ENCODE measurements around the gene CEP85.
A peak's percentile ranks its signal among the peaks of the same experiment; 100 is the strongest.

CEP85 gene

GRCh38 chr1:26315874-26316850, 82.2 kb downstream of the CEP85 start:
- no peak for DNase-seq (ENCODE audit: low read depth in 2 of 2)

DNA sequence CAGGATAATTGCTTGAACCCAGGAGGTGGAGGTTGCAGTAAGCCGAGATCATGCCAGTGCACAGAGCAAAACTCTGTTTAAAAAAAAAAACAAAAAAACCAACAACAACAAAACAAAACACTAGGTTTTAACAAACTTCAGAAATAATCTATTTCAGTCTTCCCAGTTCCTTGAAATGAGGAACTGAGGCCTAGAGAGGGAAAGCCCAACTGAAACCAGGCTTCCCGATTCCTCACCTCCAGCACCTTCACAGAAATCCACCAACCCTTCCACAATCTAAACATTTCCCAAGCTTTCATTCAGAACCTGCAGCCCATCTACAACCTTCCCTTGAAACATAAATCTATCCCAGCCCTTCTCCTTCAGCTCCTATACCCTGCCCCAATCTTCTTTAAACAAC, 83.1 kb downstream of the CEP85 start:
- no peak for DNase-seq (ENCODE audit: low read depth in 2 of 2)

DNA sequence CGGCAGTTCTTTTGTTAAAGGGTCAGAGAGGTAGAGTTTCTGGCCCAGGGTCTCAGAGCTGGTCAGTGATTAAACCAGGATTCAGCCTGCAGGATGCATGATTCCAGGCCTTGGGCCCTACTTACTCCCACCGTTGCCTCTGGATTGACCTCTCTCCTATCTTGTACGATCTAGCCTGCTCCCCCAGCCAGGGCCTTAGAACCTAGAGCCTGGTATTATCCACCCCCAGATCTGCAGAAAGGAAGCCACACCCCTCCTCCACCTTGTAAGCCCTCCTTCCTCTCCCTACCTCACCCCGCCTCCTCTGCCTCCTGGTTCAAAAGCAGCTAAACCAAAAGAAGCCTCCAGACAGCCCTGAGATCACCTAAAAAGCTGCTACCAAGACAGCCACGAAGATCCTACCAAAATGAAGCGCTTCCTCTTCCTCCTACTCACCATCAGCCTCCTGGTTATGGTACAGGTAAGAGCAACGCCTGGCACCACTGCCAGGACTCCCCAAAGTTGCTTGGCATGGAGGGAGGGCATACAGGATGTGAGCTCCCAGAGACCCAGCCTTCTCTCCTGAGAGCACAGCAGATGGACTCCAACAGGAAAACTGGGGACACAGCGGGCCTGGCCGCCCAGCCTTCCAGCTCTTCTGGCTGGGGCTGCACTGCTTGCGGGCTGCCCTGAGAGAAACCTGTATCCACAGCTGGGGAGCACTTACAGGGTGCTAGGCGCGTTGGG, 83.8 kb downstream of the CEP85 start, which contains the start of gene CD52:
Gene CD52, plus strand, starts transcription at position 347 of the 726 bp plus-strand sequence. Its CDS starts 60 bp downstream, at position 407.
- peak in 1 of 2 donors; percentile 65 for DNase-seq (ENCODE audit: low read depth in 2 of 2)

GRCh38 chr1:26318338-26319064, 84.5 kb downstream of the CEP85 start:
- no peak for DNase-seq (ENCODE audit: low read depth in 2 of 2)

- DNase-seq (ENCODE audit: low read depth in 2 of 2): no peak
Measured at GRCh38 chr1:26320896-26321295, 86.9 kb downstream of the CEP85 start.

GRCh38 chr1:26321315-26322041, 87.5 kb downstream of the CEP85 start:
- peak; percentile 97 to 98 for DNase-seq (ENCODE audit: low read depth in 2 of 2)

- no peak for DNase-seq (ENCODE audit: low read depth in 2 of 2)
Measured at GRCh38 chr1:26322042-26322331, 88.0 kb downstream of the CEP85 start.

DNA sequence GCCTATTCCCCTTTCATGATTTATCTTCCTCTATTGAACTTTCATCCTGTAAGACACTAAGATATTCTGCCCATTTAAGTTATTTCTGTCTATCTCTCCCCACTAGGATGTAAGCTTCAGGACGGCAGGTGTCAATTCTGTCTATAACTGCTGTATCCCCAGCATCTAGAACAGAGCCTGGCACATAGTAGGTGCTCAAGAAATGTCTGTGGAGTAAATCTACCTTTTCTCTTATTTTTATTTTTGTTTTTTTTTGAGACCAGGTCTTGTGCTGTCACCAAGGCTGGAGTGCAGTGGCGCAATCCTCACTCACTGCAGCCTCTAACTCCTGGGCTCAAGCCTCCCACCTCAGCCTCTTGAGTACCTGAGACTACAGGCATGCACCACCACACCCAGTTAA, 89.4 kb downstream of the CEP85 start:
- no peak for DNase-seq (ENCODE audit: low read depth in 2 of 2)

GRCh38 chr1:26324550-26324949, 90.5 kb downstream of the CEP85 start:
- no peak for DNase-seq (ENCODE audit: low read depth in 2 of 2)

GRCh38 chr1:26327956-26328362, 94.0 kb downstream of the CEP85 start:
- DNase-seq (ENCODE audit: low read depth in 2 of 2): no peak
